Measurements from ENCODE around the gene RAD21L1. TPM values are rescaled to one million over a fixed set of nuclear protein-coding genes. Genes with fewer than 3 reads are reported as not detected.

RAD21L1 gene
- total and polyA plus RNA-seq, 4 donors, result 0.10 to 0.28 TPM; not detected in 2

DNA sequence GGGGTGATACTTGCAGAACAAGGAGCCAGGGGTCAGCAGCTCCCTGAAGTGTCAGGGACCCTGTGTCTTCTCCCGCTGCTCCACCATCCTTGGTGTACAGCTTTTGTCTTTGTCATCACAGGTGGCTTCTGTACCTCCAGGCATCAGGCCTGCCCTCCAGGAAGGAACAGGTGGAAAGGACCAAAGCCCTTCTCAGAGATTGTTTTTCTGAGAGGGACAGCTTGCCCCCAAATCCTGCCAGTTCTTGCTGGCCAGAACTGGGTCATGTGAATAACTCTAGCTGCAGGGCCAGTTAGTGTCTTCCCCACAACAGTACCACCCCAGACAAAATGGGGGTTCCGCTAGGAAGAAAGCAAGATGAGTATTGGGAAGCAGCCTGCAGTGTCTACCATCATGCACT, 71.6 kb downstream of the RAD21L1 start:
- no peak for DNase-seq (ENCODE audit: low read depth in 4 of 6, low spot score in 6 of 6)
- H3K27me3 ChIP-seq (ENCODE audit: control insufficient read depth, insufficient read depth, low read length), result no peaks in the 10 kb centered on the region
- 100% methylated on average over 1 of the region's 2 CpGs for WGBS (ENCODE audit: insufficient coverage)
- H3K36me3 ChIP-seq (ENCODE audit: control insufficient read depth, insufficient read depth, low read length), result peaks cover 65% of the 10 kb centered on the region
- no peak overlapping the region for H3K27ac ChIP-seq (ENCODE audit: low read depth, low read length)
- H3K4me1 ChIP-seq (ENCODE audit: control insufficient read depth, insufficient read depth, low read length), result peaks cover 16% of the 10 kb centered on the region
- no peaks in the 10 kb centered on the region for H3K9me3 ChIP-seq (ENCODE audit: control insufficient read depth, insufficient read depth, low read length)
- no peak overlapping the region for H3K4me3 ChIP-seq (ENCODE audit: low read depth, low read length)

- H3K36me3 ChIP-seq (ENCODE audit: control insufficient read depth, insufficient read depth, low read length), result peaks cover 72% of the 10 kb centered on the region
- no peak overlapping the region for H3K27ac ChIP-seq (ENCODE audit: low read depth, low read length)
Measured at GRCh38 chr20:1298166-1298565, 72.3 kb downstream of the RAD21L1 start.

GRCh38 chr20:1298888-1299511, 73.2 kb downstream of the RAD21L1 start:
- Histone ChIP-seq H3K4me1 (ENCODE audit: control insufficient read depth, insufficient read depth, low read length) (peaks cover 7% of the 10 kb centered on the region), H3K9me3 (ENCODE audit: control insufficient read depth, insufficient read depth, low read length) (no peaks in the 10 kb centered on the region), H3K4me3 (ENCODE audit: low read depth, low read length) (no peak overlapping the region), H3K36me3 (ENCODE audit: control insufficient read depth, insufficient read depth, low read length) (peaks cover 72% of the 10 kb centered on the region), H3K27ac (ENCODE audit: low read depth, low read length) (no peak overlapping the region), H3K27me3 (ENCODE audit: control insufficient read depth, insufficient read depth, low read length) (no peaks in the 10 kb centered on the region)
- 88% methylated on average over 8 of the region's 10 CpGs for WGBS (ENCODE audit: insufficient coverage)
- no peak for DNase-seq (ENCODE audit: low read depth in 4 of 6, low spot score in 6 of 6)

More at GRCh38 chr20:1298166-1298565, 72.3 kb downstream of the RAD21L1 start:
- no peaks in the 10 kb centered on the region for H3K27me3 ChIP-seq (ENCODE audit: control insufficient read depth, insufficient read depth, low read length)
- no peaks in the 10 kb centered on the region for H3K9me3 ChIP-seq (ENCODE audit: control insufficient read depth, insufficient read depth, low read length)
- peaks cover 15% of the 10 kb centered on the region for H3K4me1 ChIP-seq (ENCODE audit: control insufficient read depth, insufficient read depth, low read length)
- no peak overlapping the region for H3K4me3 ChIP-seq (ENCODE audit: low read depth, low read length)
- 85% methylated on average over 4 of the region's 5 CpGs for WGBS (ENCODE audit: insufficient coverage)
- DNase-seq (ENCODE audit: low read depth in 4 of 6, low spot score in 6 of 6), result no peak

DNA sequence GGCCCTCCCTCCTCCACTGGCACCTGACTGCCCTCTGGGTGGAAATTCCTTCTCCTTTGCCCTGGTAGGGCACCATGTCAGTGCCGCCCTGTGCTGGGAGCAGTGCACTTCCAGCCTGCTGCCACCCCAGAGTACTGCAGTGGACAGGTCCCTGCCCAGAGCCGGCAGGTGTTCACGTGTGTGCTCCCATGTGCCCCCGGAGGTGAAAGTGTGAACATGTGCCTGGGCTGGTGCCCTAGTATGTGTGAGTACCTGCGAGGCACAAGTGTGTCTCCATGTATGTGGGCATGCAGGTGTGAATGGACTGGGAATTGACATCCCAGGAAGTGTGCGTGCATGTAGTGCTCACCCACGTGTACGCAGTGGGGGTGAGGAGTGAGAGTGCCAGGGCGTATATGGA, 73.7 kb downstream of the RAD21L1 start:
- DNase-seq (ENCODE audit: low read depth in 4 of 6, low spot score in 6 of 6), result no peak
- H3K9me3 ChIP-seq (ENCODE audit: control insufficient read depth, insufficient read depth, low read length), result no peaks in the 10 kb centered on the region
- H3K27ac ChIP-seq (ENCODE audit: low read depth, low read length), result no peak overlapping the region
- H3K27me3 ChIP-seq (ENCODE audit: control insufficient read depth, insufficient read depth, low read length), result no peaks in the 10 kb centered on the region
- H3K36me3 ChIP-seq (ENCODE audit: control insufficient read depth, insufficient read depth, low read length), result peaks cover 68% of the 10 kb centered on the region
- peaks cover 1% of the 10 kb centered on the region for H3K4me1 ChIP-seq (ENCODE audit: control insufficient read depth, insufficient read depth, low read length)
- 76% methylated on average over 6 of the region's 9 CpGs for WGBS (ENCODE audit: insufficient coverage)
- no peak overlapping the region for H3K4me3 ChIP-seq (ENCODE audit: low read depth, low read length)

DNA sequence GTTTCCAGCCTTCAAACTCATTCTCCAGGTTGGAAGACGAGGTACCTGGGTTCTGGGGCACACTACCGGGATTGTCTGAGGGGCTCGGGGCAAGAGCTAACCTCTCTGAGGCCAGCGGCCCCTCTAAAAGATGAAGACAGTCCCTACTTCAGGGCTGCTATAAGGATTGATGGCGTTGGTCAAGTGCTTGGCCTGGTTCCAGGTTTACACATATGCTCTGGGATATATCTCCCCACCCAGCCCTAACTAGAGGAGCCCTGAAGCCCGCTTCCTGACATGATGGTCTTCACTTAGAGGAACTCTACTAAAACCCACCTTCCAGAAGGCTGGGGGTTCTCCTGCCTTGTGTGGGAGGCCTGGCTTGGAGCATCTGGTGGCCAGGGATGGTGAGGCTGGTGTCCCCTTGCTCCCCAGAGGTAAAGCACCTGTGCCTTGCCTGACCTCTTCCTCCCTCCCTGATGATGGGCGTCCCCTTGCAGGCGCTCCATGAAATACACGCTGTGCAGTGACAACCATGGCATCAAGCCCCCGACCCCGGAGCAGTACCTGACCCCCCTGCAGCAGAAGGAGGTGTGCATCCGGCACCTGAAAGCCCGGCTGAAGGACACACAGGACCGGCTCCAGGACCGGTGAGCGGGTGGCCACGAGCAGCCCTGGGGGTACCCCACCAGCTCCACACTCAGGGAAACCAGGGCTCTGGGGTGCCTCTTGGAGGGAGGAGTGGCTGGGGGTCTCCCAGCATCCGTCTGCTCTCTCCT, 74.4 kb downstream of the RAD21L1 start:
- no peak overlapping the region for H3K4me3 ChIP-seq (ENCODE audit: low read depth, low read length)
- H3K27ac ChIP-seq (ENCODE audit: low read depth, low read length), result no peak overlapping the region
- no peaks in the 10 kb centered on the region for H3K9me3 ChIP-seq (ENCODE audit: control insufficient read depth, insufficient read depth, low read length)
- H3K4me1 ChIP-seq (ENCODE audit: control insufficient read depth, insufficient read depth, low read length), result no peaks in the 10 kb centered on the region
- WGBS (ENCODE audit: insufficient coverage), result 91% methylated on average over 13 of the region's 18 CpGs
- no peak for DNase-seq (ENCODE audit: low read depth in 4 of 6, low spot score in 6 of 6)
- peaks cover 68% of the 10 kb centered on the region for H3K36me3 ChIP-seq (ENCODE audit: control insufficient read depth, insufficient read depth, low read length)
- H3K27me3 ChIP-seq (ENCODE audit: control insufficient read depth, insufficient read depth, low read length), result no peaks in the 10 kb centered on the region

DNA sequence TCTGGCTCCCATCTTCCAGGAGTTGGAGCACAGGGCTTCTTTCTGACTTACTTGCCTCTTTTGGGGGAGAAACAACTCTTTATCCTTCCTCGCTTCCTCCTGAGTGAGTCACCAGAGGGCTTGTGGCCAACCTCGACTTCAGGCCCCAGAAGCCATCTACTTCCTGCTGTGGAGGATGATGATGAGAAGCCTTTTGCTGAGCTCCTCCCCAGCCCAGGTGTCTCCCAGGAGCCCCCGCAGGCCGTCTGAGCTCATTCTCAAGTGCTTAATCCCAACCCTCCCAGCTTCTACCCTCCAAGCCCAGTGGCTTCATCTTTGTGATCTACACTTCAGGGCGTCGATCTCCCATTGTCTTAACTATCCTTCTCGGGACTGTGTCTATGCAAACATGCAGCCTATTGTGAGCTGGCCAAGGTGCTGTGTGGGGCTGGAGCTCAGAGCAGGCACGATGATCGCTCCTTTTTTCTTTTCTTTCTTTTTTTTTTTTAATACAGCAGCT, 75.2 kb downstream of the RAD21L1 start:
- 37% methylated on average over 6 of the region's 9 CpGs for WGBS (ENCODE audit: insufficient coverage)
- no peaks in the 10 kb centered on the region for H3K9me3 ChIP-seq (ENCODE audit: control insufficient read depth, insufficient read depth, low read length)
- peaks cover 68% of the 10 kb centered on the region for H3K36me3 ChIP-seq (ENCODE audit: control insufficient read depth, insufficient read depth, low read length)
- H3K4me3 ChIP-seq (ENCODE audit: low read depth, low read length), result no peak overlapping the region
- no peaks in the 10 kb centered on the region for H3K27me3 ChIP-seq (ENCODE audit: control insufficient read depth, insufficient read depth, low read length)
- no peak overlapping the region for H3K27ac ChIP-seq (ENCODE audit: low read depth, low read length)
- H3K4me1 ChIP-seq (ENCODE audit: control insufficient read depth, insufficient read depth, low read length), result no peaks in the 10 kb centered on the region
- DNase-seq (ENCODE audit: low read depth in 4 of 6, low spot score in 6 of 6), result no peak

DNA sequence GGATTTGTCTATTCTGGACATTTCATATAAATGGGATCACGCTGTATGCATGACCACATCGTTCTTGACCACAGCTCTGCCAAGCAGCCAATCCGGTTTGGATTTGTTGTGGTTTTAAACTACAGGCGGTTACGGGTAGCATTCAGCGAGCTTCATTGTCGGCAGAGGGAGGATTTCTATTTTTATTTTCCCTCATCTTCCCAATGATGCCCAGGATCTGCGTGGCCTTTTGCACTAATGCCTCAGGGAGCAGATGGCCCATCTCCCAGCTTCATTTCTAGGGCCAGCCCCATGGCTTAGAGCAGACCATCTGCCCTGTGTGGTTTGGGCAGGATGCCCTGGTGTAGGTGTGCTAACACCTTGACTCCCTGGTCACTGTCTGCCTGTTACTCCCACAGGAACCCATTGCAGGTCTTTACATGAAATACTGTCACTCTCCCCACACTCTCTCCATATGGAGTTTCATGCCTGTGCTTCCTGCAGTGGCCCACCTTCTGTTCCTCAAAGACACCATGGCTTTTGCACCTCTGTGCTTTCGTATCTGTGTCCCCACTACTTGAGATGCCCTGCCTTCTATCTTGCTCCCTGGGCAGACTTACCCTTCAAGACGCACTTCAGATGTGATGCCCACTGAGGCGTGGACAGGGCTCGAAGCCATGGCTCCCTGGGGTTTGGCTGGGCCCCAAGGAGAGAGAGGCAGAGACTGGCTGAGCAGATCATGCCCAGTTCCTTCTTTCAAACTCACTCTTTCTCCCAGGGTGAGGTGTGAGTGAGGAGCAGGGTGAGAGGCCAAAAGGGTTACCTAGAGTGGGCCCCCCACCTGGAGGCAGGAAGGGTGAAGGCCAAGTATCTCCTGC, 77.1 kb downstream of the RAD21L1 start:
- Histone ChIP-seq H3K36me3 (ENCODE audit: control insufficient read depth, insufficient read depth, low read length) (peaks cover 72% of the 10 kb centered on the region), H3K27ac (ENCODE audit: low read depth, low read length) (no peak overlapping the region), H3K27me3 (ENCODE audit: control insufficient read depth, insufficient read depth, low read length) (no peaks in the 10 kb centered on the region), H3K4me1 (ENCODE audit: control insufficient read depth, insufficient read depth, low read length) (no peaks in the 10 kb centered on the region), H3K9me3 (ENCODE audit: control insufficient read depth, insufficient read depth, low read length) (no peaks in the 10 kb centered on the region), H3K4me3 (ENCODE audit: low read depth, low read length) (no peak overlapping the region)
- DNase-seq (ENCODE audit: low read depth in 4 of 6, low spot score in 6 of 6), result no peak
- 86% methylated on average over 10 of the region's 12 CpGs for WGBS (ENCODE audit: insufficient coverage)

DNA sequence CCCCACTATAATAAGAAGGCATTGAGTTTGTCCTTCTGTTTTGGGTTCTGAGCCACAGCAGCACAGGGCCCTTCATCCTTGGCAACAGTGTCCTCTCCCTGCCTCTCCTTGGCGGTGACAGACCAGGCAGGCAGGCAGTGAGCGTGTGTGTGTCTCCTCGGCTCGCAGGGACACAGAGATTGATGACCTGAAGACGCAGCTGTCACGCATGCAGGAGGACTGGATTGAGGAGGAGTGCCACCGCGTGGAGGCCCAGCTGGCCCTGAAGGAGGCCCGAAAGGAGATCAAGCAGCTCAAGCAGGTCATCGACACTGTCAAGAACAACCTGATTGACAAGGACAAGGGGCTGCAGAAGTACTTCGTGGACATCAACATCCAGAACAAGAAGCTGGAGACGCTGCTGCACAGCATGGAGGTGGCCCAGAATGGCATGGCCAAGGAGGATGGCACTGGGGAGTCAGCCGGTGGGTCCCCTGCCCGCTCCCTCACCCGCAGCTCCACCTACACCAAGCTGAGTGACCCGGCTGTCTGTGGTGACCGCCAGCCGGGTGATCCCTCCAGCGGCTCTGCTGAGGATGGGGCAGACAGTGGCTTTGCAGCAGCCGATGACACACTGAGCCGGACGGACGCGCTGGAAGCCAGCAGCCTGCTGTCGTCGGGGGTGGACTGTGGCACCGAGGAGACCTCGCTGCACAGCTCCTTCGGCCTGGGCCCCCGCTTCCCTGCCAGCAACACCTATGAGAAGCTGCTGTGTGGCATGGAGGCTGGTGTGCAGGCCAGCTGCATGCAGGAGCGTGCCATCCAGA, 79.1 kb downstream of the RAD21L1 start:
- DNase-seq (ENCODE audit: low read depth in 4 of 6, low spot score in 6 of 6), result peak in 1 of 6 donors; percentile 54
- no peaks in the 10 kb centered on the region for H3K27me3 ChIP-seq (ENCODE audit: control insufficient read depth, insufficient read depth, low read length)
- no peaks in the 10 kb centered on the region for H3K9me3 ChIP-seq (ENCODE audit: control insufficient read depth, insufficient read depth, low read length)
- H3K27ac ChIP-seq (ENCODE audit: low read depth, low read length), result no peak overlapping the region
- no peak overlapping the region for H3K4me3 ChIP-seq (ENCODE audit: low read depth, low read length)
- H3K4me1 ChIP-seq (ENCODE audit: control insufficient read depth, insufficient read depth, low read length), result peaks cover 17% of the 10 kb centered on the region
- 68% methylated on average over 29 of the region's 31 CpGs for WGBS (ENCODE audit: insufficient coverage)
- H3K36me3 ChIP-seq (ENCODE audit: control insufficient read depth, insufficient read depth, low read length), result peaks cover 74% of the 10 kb centered on the region
